Fibroblast of mammary gland (primary cell): ENCODE results near the gene CGA.

Experiments used
- DNase-seq: peaks from one replicate; pipeline ENCODE4 v3.0.0-alpha.2; 2010; ENCODE audit warnings: low read depth
- H3K4me3 ChIP-seq: 2 replicates; pipeline ENCODE4 v1.5.1; 2011; ENCODE audit warnings: low read depth, mild to moderate bottlenecking, low read length, moderate library complexity; ENCODE audit not compliant: control insufficient read depth
- TF ChIP-seq, protein P1 (sequence below): conservative IDR thresholded peaks from 2 replicates; pipeline ENCODE4 v1.5.1; 2011; ENCODE audit warnings: low read depth, low read length, inconsistent platforms; ENCODE audit not compliant: control insufficient read depth, insufficient read depth

CGA gene

DNA sequence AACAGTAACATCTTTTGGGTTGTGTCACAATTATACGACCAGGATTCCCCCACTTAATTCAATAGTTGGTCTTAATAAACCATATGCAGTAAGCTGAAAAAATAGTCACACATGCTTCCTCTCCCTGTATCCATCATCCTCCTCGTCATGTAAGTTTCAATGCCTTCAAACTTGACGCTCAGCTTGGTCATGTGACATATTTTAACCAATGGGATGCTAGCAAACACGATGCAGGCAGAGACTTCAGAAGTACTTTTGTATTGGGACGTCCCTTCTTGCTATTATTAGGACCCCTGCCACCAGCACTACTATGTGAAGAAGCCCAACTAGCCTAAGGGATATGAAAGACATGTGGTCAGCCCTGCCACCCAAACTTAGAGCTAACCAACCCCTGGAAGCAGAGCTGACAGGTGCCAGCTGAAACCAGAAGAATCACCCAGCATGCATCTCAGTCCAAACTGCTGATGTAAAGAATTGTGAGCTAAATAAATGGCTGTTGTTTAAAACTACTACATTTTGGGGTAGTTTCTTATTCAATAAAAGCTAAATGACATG lies 49.3 kb downstream of the CGA start:
- H3K4me3 ChIP-seq, result no peak overlapping the region
- no peak for DNase-seq

DNA sequence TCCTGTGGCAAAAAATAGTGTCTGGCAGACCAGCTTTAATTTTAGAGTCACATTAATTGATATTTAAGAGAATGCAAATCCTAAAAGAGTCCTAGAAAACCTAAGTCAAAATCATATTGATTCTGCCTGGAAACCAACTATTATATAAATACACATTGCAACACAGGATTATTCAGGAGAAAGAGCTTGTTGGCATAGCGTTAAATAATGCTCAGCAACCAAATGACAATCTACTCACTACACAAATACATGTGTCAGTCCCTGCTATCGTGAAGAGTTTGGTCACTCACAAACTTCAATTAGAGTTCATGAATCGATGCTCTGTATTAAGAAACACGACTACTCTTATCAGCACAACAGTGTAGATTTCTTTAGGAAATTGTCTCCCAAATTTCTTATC lies 54.2 kb downstream of the CGA start:
- TF ChIP-seq, protein P1, sequence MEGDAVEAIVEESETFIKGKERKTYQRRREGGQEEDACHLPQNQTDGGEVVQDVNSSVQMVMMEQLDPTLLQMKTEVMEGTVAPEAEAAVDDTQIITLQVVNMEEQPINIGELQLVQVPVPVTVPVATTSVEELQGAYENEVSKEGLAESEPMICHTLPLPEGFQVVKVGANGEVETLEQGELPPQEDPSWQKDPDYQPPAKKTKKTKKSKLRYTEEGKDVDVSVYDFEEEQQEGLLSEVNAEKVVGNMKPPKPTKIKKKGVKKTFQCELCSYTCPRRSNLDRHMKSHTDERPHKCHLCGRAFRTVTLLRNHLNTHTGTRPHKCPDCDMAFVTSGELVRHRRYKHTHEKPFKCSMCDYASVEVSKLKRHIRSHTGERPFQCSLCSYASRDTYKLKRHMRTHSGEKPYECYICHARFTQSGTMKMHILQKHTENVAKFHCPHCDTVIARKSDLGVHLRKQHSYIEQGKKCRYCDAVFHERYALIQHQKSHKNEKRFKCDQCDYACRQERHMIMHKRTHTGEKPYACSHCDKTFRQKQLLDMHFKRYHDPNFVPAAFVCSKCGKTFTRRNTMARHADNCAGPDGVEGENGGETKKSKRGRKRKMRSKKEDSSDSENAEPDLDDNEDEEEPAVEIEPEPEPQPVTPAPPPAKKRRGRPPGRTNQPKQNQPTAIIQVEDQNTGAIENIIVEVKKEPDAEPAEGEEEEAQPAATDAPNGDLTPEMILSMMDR, result no peak
- no peak for DNase-seq
- H3K4me3 ChIP-seq, result no peak overlapping the region

More for the DNA sequence above, 49.3 kb downstream of the CGA start:
- TF ChIP-seq, protein P1, result no peak
